ENCODE measurements around the gene TGFB2.

GRCh38 chr1:218350035-218350525 is 4.9 kb downstream of the TGFB2 start:
- TF ChIP-seq CTCF (IDR thresholded peaks at IDR 0.05) (no peak), POLR2A (IDR thresholded peaks at IDR 0.05) (no peak)

All from stomach (tissue), 4 donors.